Upper lobe of right lung (tissue), 1 donor: ENCODE results near the gene BSN. TPM values are rescaled to one million over a fixed set of nuclear protein-coding genes. Genes with fewer than 3 reads are reported as not detected.

Experiments used
- ATAC-seq: fragments of 200-7000 bp; cut with Tn5 transposase; one replicate; pipeline ENCODE4 v1.9.1; 2020; ENCODE audit warnings: mild to moderate bottlenecking, moderate library complexity
- DNase-seq: peaks from one replicate; pipeline ENCODE4 v3.0.0-alpha.2; 2020
- H3K27ac ChIP-seq: fragments of 200-600 bp; one replicate; pipeline ENCODE4 v1.8.0; 2022
- H3K27me3 ChIP-seq: fragments of 200-600 bp; one replicate; pipeline ENCODE4 v1.8.0; 2022; ENCODE audit warnings: mild to moderate bottlenecking
- H3K36me3 ChIP-seq: fragments of 200-600 bp; one replicate; pipeline ENCODE4 v1.8.0; 2022
- H3K4me1 ChIP-seq: fragments of 200-600 bp; one replicate; pipeline ENCODE4 v1.8.0; 2022
- H3K4me3 ChIP-seq: fragments of 200-600 bp; one replicate; pipeline ENCODE4 v1.8.0; 2022; ENCODE audit warnings: mild to moderate bottlenecking
- H3K9me3 ChIP-seq: fragments of 200-600 bp; one replicate; pipeline ENCODE4 v1.8.0; 2022
- intact Hi-C: fragments of 100-400 bp; cut with DNase I; formaldehyde crosslinking; loops from one replicate; pipeline ENCODE4 v1.11.0; 2022
- total RNA-seq: library from RNA; stranded (reverse); fragmentation: NEBNext Ultra II Directional; extraction: Animal tissue kit (Norgen Biotek cat#: 25700); gene quantifications from one replicate; pipeline ENCODE4 v1.2.1, GENCODE V29; 2021
- TF ChIP-seq, protein P1 (sequence below): fragments of 200-600 bp; IDR thresholded peaks from one replicate; pipeline ENCODE4 v1.8.0; 2022; ENCODE audit warnings: antibody characterized with exemption
- donor health status: DM: no; HTN: yes; CAD: no; lungs with severe emphysema.

BSN gene
- total RNA-seq, 1 donor from 2014 or later = 0.43 TPM

DNA sequence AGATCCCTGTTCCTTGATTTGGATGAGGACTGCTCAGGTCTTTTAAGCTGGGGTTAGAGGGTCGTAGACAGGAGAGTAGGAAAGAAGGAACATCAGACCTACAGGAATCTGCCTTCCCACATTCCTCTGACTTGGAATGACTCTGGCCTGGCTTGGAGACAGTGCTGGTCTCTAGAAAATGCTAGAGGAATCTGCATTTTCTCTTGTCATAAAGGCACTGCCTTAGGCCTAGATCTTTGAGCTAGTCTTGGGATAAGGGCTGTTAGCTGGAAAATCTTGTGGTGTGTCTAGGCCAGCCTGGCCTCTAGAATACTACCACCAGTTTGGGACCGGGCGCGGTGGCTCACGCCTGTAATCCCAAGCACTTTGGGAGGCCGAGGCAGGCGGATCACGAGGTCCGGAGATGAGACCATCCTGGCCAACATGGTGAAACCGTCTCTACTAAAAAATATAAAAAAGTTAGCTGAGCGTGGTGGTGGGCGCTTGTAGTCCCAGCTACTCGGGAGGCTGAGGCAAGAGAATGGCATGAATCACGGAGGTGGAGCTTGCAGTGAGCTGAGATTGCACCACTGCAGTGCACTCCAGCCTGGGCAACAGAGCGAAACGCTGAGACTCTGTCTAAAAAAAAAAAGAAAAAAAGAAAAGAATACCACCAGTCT lies 17.3 kb upstream of the BSN start:
- peaks cover 11% of the 10 kb centered on the region for H3K36me3 ChIP-seq
- intact Hi-C loops = no loop called here
- H3K27me3 ChIP-seq = no peaks in the 10 kb centered on the region
- DNase-seq = no peak
- H3K4me3 ChIP-seq = no peak overlapping the region
- peaks cover 13% of the 10 kb centered on the region for H3K4me1 ChIP-seq
- no peak overlapping the region for H3K27ac ChIP-seq
- no peaks in the 10 kb centered on the region for H3K9me3 ChIP-seq
- TF ChIP-seq, protein P1, sequence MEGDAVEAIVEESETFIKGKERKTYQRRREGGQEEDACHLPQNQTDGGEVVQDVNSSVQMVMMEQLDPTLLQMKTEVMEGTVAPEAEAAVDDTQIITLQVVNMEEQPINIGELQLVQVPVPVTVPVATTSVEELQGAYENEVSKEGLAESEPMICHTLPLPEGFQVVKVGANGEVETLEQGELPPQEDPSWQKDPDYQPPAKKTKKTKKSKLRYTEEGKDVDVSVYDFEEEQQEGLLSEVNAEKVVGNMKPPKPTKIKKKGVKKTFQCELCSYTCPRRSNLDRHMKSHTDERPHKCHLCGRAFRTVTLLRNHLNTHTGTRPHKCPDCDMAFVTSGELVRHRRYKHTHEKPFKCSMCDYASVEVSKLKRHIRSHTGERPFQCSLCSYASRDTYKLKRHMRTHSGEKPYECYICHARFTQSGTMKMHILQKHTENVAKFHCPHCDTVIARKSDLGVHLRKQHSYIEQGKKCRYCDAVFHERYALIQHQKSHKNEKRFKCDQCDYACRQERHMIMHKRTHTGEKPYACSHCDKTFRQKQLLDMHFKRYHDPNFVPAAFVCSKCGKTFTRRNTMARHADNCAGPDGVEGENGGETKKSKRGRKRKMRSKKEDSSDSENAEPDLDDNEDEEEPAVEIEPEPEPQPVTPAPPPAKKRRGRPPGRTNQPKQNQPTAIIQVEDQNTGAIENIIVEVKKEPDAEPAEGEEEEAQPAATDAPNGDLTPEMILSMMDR = no peak
- no peak for ATAC-seq

DNA sequence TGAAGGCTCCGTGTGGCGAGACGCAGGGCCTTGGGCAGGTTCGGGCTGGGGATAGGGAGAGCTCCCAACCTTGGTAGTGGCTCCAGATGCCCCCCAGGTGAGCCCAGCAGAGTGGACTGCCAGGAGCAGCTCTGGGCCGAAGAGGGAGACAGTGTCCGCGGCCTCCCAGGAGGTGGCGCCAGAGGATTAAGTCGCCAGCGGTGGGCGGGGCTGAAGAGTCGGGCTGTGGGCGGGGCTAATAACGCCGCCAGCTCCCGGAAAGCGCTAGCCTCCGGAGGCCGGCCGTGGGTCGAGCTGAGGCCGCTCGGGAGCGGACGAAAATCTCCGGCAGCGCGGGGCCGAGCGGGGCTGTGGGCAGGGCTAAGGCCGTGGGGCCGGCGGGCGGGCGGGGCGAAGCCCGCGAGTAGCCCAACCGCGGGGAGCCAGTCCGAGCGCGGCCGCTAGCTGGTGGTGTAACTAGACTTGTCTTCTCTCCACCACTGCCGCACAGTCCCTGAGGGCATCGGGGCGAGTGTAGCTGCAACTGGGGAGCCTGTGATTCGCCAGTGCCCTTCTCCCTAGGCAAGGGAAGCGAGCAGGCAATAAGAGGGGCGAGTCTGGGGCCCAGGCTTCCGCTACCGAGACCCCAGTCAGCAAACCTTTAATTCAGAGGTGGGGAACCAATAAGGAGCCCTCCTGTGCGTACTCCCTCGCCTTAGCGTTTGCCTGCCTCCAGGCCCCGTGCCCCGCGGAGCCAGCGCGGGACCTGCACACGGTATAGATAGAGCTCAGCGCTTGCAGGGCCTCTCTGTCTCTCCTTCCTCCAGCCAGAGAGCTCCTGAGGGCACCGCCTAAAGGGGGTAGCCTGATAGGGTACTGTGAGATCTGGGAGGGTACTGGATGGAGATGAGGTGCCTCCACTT lies 14.4 kb upstream of the BSN start:
- peak overlapping the region; percentile 59 for H3K27ac ChIP-seq
- peak; percentile 98 for ATAC-seq
- no peaks in the 10 kb centered on the region for H3K27me3 ChIP-seq
- H3K4me3 ChIP-seq = peak overlapping the region; percentile 53
- H3K36me3 ChIP-seq = no peaks in the 10 kb centered on the region
- DNase-seq = peak; percentile 98
- intact Hi-C loops = no loop called here
- TF ChIP-seq, protein P1 = peak; percentile 86
- H3K4me1 ChIP-seq = peaks cover 13% of the 10 kb centered on the region
- H3K9me3 ChIP-seq = no peaks in the 10 kb centered on the region

DNA sequence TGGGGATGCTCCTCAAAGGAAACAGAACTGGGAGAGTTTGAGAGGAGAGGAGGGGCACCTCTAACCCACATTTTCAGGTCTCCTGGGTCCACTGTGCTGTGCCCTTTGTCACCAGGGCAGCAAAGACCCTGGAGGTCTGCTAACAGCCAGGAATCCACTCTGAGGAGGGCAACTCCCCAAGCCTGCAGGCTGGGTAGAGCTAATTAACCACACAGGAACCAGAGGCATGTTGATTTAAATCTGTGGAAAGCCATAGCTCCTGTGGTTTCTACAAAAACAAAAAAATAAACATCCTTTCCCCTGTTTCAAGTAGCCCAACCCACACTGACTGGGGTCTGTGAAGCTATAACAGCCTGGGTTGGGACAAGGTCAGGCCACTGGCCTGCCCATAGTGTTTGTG lies 2.2 kb upstream of the BSN start:
- intact Hi-C loops = loop anchor here (10.0 kb wide), 1 partner anchor 113 kb away; no protein-coding TSS in a partner anchor

DNA sequence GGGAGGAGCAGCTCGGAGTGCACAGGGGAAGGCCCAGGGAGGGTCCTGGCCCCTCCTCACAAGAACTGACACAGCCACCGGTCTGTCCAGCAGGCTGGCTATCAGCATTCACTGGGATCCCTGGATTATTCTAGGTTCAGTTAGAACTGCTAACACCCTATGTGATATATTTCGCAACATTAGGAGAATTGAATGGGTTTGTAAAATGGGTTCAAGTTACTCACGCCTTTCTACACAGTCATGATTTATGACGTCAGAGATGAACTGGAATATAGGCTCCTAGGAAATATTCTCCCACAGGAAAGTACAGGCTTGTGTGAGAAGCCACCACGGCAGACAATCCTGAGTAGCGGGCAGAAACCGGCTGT lies 969 bp upstream of the BSN start:
- H3K4me3 ChIP-seq = peak overlapping the region; percentile 84
- DNase-seq = no peak

More for the DNA sequence above, 2.2 kb upstream of the BSN start:
- Histone ChIP-seq H3K27ac (no peak overlapping the region), H3K9me3 (no peaks in the 10 kb centered on the region), H3K27me3 (no peaks in the 10 kb centered on the region), H3K4me3 (no peak overlapping the region), H3K36me3 (no peaks in the 10 kb centered on the region), H3K4me1 (peaks cover 16% of the 10 kb centered on the region)
- no peak for ATAC-seq
- TF ChIP-seq, protein P1 = no peak
- DNase-seq = no peak

DNA sequence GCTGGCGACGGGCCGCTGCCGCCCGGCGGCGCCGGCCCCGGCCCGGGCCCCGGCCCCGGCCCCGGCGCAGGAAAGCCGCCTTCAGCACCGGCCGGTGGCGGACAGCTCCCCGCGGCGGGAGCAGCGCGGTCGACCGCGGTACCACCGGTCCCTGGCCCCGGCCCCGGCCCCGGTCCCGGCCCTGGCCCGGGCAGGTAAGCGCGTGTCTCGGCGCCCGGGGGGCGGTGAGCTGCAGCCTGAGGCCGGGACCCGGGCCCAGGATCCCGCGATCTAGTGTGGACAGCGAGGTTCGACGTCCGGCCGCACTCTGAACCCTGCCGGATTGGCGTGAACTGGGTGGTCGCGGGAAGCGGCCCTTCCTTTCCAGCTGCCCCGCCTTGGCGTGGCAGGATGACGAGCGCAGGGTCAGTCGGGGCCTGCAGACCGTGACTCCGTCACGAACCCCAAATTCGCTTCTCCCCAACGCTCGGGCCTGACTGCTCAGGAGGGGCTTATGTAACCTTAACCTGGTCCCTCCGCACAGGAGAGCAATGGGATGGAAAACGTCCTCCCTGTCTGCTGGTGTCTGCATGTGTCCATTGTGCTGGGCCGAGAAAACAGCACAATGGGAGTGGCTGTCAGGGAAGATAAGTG lies 472 bp downstream of the BSN start:
- H3K4me1 ChIP-seq = peaks cover 16% of the 10 kb centered on the region
- intact Hi-C loops = loop anchor here (10.0 kb wide), 1 partner anchor 110 kb away; no protein-coding TSS in a partner anchor
- peak; percentile 86 for ATAC-seq
- peak overlapping the region; percentile 47 for H3K4me3 ChIP-seq
- no peaks in the 10 kb centered on the region for H3K9me3 ChIP-seq
- H3K27ac ChIP-seq = no peak overlapping the region
- H3K27me3 ChIP-seq = no peaks in the 10 kb centered on the region
- peak; percentile 81 for DNase-seq
- no peaks in the 10 kb centered on the region for H3K36me3 ChIP-seq
- TF ChIP-seq, protein P1 = no peak

More for the DNA sequence above, 969 bp upstream of the BSN start:
- Histone ChIP-seq H3K4me1 (peaks cover 16% of the 10 kb centered on the region), H3K36me3 (no peaks in the 10 kb centered on the region), H3K27me3 (no peaks in the 10 kb centered on the region), H3K9me3 (no peaks in the 10 kb centered on the region), H3K27ac (peak overlapping the region; percentile 34)
- TF ChIP-seq, protein P1 = no peak
- no peak for ATAC-seq
- intact Hi-C loops = loop anchor here (10.0 kb wide), 1 partner anchor 111 kb away; no protein-coding TSS in a partner anchor
